ENCODE results near the gene CADM1.

GRCh38 chr11:115423728-115424459 lies 80.3 kb downstream of the CADM1 start:
- TF ChIP-seq CTCF (conservative IDR thresholded peaks at IDR 0.05; ENCODE audit: low read depth, low read length): no peak
- TF ChIP-seq EZH2 (IDR thresholded peaks at IDR 0.05; ENCODE audit: low read length, unreplicated experiment): no peak
- TF ChIP-seq EZH2phosphoT487 (IDR thresholded peaks at IDR 0.05; ENCODE audit: borderline replicate concordance, low read length): no peak
